ENCODE measurements around the gene ING4.
A peak's percentile ranks its signal among the peaks of the same experiment; 100 is the strongest.

The ING4 gene

GRCh38 chr12:6700646-6701051, 37.7 kb upstream of the ING4 start, which contains the start of gene PIANP:
TSS of gene PIANP (minus strand) at chr12:6700815. CDS start at chr12:6698061, 2,754 bp downstream.
- peaks cover 3% of the 10 kb centered on the region for H3K4me1 ChIP-seq
- H3K27me3 ChIP-seq (ENCODE audit: control insufficient read depth, insufficient read depth, low read length), result no peaks in the 10 kb centered on the region
- H3K27ac ChIP-seq, result no peak within 1 kb of the TSS
- H3K36me3 ChIP-seq (ENCODE audit: control insufficient read depth, insufficient read depth, low read length), result no peaks in the 10 kb centered on the region
- H3K79me2 ChIP-seq, result no peaks in the 10 kb centered on the region
- TF ChIP-seq, protein P1, sequence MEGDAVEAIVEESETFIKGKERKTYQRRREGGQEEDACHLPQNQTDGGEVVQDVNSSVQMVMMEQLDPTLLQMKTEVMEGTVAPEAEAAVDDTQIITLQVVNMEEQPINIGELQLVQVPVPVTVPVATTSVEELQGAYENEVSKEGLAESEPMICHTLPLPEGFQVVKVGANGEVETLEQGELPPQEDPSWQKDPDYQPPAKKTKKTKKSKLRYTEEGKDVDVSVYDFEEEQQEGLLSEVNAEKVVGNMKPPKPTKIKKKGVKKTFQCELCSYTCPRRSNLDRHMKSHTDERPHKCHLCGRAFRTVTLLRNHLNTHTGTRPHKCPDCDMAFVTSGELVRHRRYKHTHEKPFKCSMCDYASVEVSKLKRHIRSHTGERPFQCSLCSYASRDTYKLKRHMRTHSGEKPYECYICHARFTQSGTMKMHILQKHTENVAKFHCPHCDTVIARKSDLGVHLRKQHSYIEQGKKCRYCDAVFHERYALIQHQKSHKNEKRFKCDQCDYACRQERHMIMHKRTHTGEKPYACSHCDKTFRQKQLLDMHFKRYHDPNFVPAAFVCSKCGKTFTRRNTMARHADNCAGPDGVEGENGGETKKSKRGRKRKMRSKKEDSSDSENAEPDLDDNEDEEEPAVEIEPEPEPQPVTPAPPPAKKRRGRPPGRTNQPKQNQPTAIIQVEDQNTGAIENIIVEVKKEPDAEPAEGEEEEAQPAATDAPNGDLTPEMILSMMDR (IDR thresholded peaks at IDR 0.05), result no peak
- peak within 1 kb of the TSS; percentile 83 for H3K4me2 ChIP-seq (ENCODE audit: low read length)
- H3K4me3 ChIP-seq (ENCODE audit: low read depth, low read length), result peak within 1 kb of the TSS; percentile 53
- H3K9me3 ChIP-seq (ENCODE audit: control insufficient read depth, low read length), result no peaks in the 10 kb centered on the region
- H3K9ac ChIP-seq, result no peak within 1 kb of the TSS
- peak within 1 kb of the TSS; percentile 70 for H2AFZ ChIP-seq

DNA sequence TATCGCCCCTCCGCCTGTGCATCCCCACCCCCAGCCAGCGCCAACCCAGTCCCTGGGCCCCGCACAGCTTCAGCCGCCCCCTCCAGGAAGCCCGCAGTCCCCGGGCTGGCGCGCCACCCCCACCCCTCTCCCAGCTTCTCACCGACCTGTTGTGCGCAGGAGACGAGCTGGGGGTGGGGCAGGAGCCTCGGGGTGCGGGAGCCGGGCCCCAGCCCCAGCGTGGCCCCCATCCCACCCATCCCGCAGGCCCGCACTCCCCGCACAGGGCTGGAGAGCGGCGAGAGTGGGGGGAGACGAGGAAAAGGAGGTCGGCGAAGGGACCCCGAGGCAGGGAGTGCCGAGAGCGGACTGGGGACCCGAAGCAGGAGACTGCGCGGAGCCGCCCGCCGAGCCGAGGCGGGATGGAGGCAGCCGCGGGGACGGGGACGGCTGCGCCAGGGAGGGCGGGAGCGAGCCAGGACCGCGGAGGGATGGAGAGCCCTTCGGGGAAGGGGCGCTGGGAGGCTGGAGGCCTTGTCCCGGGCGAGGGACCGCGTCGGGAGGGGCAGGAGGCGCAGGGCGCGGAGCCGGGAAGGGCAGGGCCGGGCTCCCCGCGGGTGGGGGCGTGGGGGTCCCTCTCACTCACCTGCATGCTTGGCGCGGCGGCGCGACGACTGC, 37.2 kb upstream of the ING4 start:
- no peaks in the 10 kb centered on the region for H3K27me3 ChIP-seq (ENCODE audit: control insufficient read depth, insufficient read depth, low read length)

GRCh38 chr12:6699259-6699988, 36.5 kb upstream of the ING4 start:
- H3K79me2 ChIP-seq, result no peaks in the 10 kb centered on the region
- TF ChIP-seq, protein P1 (IDR thresholded peaks at IDR 0.05), result no peak
- H3K27me3 ChIP-seq (ENCODE audit: control insufficient read depth, insufficient read depth, low read length), result no peaks in the 10 kb centered on the region
- H3K27ac ChIP-seq, result no peak overlapping the region
- H3K4me2 ChIP-seq (ENCODE audit: low read length), result peak overlapping the region; percentile 83
- H3K9ac ChIP-seq, result no peak overlapping the region
- no peaks in the 10 kb centered on the region for H3K9me3 ChIP-seq (ENCODE audit: control insufficient read depth, low read length)
- peaks cover 3% of the 10 kb centered on the region for H3K4me1 ChIP-seq
- H3K4me3 ChIP-seq (ENCODE audit: low read depth, low read length), result peak overlapping the region; percentile 53
- no peaks in the 10 kb centered on the region for H3K36me3 ChIP-seq (ENCODE audit: control insufficient read depth, insufficient read depth, low read length)
- H2AFZ ChIP-seq, result peak overlapping the region; percentile 70

More for the DNA sequence above, 37.2 kb upstream of the ING4 start:
- TF ChIP-seq, protein P1 (IDR thresholded peaks at IDR 0.05), result no peak
- Histone ChIP-seq H3K27ac (no peak overlapping the region), H3K9me3 (ENCODE audit: control insufficient read depth, low read length) (no peaks in the 10 kb centered on the region), H2AFZ (peak overlapping the region; percentile 70), H3K4me3 (ENCODE audit: low read depth, low read length) (peak overlapping the region; percentile 53), H3K4me2 (ENCODE audit: low read length) (peak overlapping the region; percentile 83), H3K36me3 (ENCODE audit: control insufficient read depth, insufficient read depth, low read length) (no peaks in the 10 kb centered on the region), H3K4me1 (peaks cover 3% of the 10 kb centered on the region), H3K79me2 (no peaks in the 10 kb centered on the region), H3K9ac (no peak overlapping the region)

DNA sequence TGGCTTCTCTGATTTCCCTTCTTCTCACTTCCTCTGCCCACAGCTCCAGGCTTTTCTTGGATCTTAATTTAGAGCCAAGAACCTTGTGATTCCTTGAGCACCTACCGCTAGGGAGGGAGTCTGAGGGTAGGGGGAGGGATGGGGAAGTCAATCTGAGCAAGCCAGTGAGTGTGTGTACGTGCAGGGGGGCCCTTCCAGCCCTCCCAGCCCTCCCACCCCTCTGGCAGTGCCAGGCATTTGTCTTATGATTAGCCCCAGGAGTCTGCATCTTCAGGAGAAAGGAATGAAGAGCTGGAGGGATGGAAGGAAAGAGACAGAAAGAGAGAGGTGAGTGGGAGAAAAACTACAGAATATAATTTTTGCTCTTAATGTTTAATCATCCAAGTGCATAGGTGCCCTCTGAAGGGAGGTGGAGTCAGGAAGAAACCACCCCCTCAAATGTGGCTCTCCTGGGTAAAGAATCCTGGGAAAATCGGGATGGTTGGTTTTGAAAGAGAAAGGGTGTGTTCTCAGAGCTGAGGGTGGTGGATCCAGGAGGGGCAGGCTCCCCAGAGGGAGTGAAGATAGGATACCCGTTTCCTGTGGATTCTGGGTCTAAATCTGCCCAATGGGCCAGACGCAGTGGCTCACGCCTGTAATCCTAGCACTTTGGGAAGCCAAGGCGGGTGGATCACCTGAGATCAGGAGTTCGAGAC, 35.6 kb upstream of the ING4 start:
- H2AFZ ChIP-seq, result no peak overlapping the region
- no peaks in the 10 kb centered on the region for H3K9me3 ChIP-seq (ENCODE audit: control insufficient read depth, low read length)
- H3K4me2 ChIP-seq (ENCODE audit: low read length), result no peak overlapping the region
- no peak overlapping the region for H3K9ac ChIP-seq
- no peaks in the 10 kb centered on the region for H3K27me3 ChIP-seq (ENCODE audit: control insufficient read depth, insufficient read depth, low read length)
- no peak overlapping the region for H3K4me3 ChIP-seq (ENCODE audit: low read depth, low read length)
- H3K36me3 ChIP-seq (ENCODE audit: control insufficient read depth, insufficient read depth, low read length), result no peaks in the 10 kb centered on the region
- peaks cover 3% of the 10 kb centered on the region for H3K4me1 ChIP-seq
- TF ChIP-seq, protein P1 (IDR thresholded peaks at IDR 0.05), result no peak
- H3K27ac ChIP-seq, result no peak overlapping the region
- H3K79me2 ChIP-seq, result no peaks in the 10 kb centered on the region

Measured in parathyroid adenoma (tissue), 2 donors.